Upper lobe of right lung (tissue), 1 donor: ENCODE data around the gene SLAMF1. TPM values are rescaled to one million over a fixed set of nuclear protein-coding genes. Genes with fewer than 3 reads are reported as not detected.

Source experiments
- ATAC-seq: fragments of 200-7000 bp; cut with Tn5 transposase; one replicate; pipeline ENCODE4 v1.9.1; 2020; ENCODE audit warnings: mild to moderate bottlenecking, moderate library complexity
- DNase-seq: peaks from one replicate; pipeline ENCODE4 v3.0.0-alpha.2; 2020
- H3K27ac ChIP-seq: fragments of 200-600 bp; one replicate; pipeline ENCODE4 v1.8.0; 2022
- H3K27me3 ChIP-seq: fragments of 200-600 bp; one replicate; pipeline ENCODE4 v1.8.0; 2022; ENCODE audit warnings: mild to moderate bottlenecking
- H3K36me3 ChIP-seq: fragments of 200-600 bp; one replicate; pipeline ENCODE4 v1.8.0; 2022
- H3K4me1 ChIP-seq: fragments of 200-600 bp; one replicate; pipeline ENCODE4 v1.8.0; 2022
- H3K4me3 ChIP-seq: fragments of 200-600 bp; one replicate; pipeline ENCODE4 v1.8.0; 2022; ENCODE audit warnings: mild to moderate bottlenecking
- H3K9me3 ChIP-seq: fragments of 200-600 bp; one replicate; pipeline ENCODE4 v1.8.0; 2022
- CTCF ChIP-seq: fragments of 200-600 bp; IDR thresholded peaks from one replicate; pipeline ENCODE4 v1.8.0; 2022; ENCODE audit warnings: antibody characterized with exemption
- intact Hi-C: fragments of 100-400 bp; cut with DNase I; formaldehyde crosslinking; loops from one replicate; pipeline ENCODE4 v1.11.0; 2022
- total RNA-seq: library from RNA; stranded (reverse); fragmentation: NEBNext Ultra II Directional; extraction: Animal tissue kit (Norgen Biotek cat#: 25700); gene quantifications from one replicate; pipeline ENCODE4 v1.2.1, GENCODE V29; 2021
- donor health status: DM: no; HTN: yes; CAD: no; lungs with severe emphysema.

The SLAMF1 gene
- total RNA-seq, 1 donor from 2014 or later: 1.6 TPM

GRCh38 chr1:160580221-160580812 lies 66.5 kb downstream of the SLAMF1 start:
- H3K9me3 ChIP-seq: no peaks in the 10 kb centered on the region

GRCh38 chr1:160579216-160579701 lies 67.6 kb downstream of the SLAMF1 start, which contains the start of gene CD84:
Gene CD84, minus strand, starts transcription at chr1:160579496. Its CDS starts 59 bp downstream, at chr1:160579437.
- intact Hi-C loops: no loop called here
- DNase-seq (no peak), ATAC-seq (peak; percentile 31)
- no peaks in the 10 kb centered on the region for H3K36me3 ChIP-seq
- H3K27ac ChIP-seq: peak within 1 kb of the TSS; percentile 81
- no peaks in the 10 kb centered on the region for H3K9me3 ChIP-seq
- TF ChIP-seq CTCF: no peak
- H3K4me1 ChIP-seq: peaks cover 6% of the 10 kb centered on the region
- H3K4me3 ChIP-seq: peak within 1 kb of the TSS; percentile 43
- no peaks in the 10 kb centered on the region for H3K27me3 ChIP-seq

More at GRCh38 chr1:160580221-160580812, 66.5 kb downstream of the SLAMF1 start:
- Histone ChIP-seq H3K4me1 (peaks cover 6% of the 10 kb centered on the region), H3K27ac (no peak overlapping the region), H3K36me3 (no peaks in the 10 kb centered on the region), H3K4me3 (no peak overlapping the region), H3K27me3 (no peaks in the 10 kb centered on the region)
- ATAC-seq (peak; percentile 51), DNase-seq (no peak)
- TF ChIP-seq CTCF: no peak
- intact Hi-C loops: no loop called here

- no peaks in the 10 kb centered on the region for H3K36me3 ChIP-seq
- no peaks in the 10 kb centered on the region for H3K27me3 ChIP-seq
- no peak for TF ChIP-seq CTCF
- DNase-seq: no peak
- peaks cover 7% of the 10 kb centered on the region for H3K4me1 ChIP-seq
- ATAC-seq: no peak
- intact Hi-C loops: no loop called here
- H3K9me3 ChIP-seq: no peaks in the 10 kb centered on the region
- peak overlapping the region; percentile 43 for H3K4me3 ChIP-seq
- H3K27ac ChIP-seq: peak overlapping the region; percentile 81
Measured at GRCh38 chr1:160578525-160579191, 68.2 kb downstream of the SLAMF1 start.

GRCh38 chr1:160578175-160578524 lies 68.7 kb downstream of the SLAMF1 start:
- Histone ChIP-seq H3K4me3 (peak overlapping the region; percentile 43), H3K9me3 (no peaks in the 10 kb centered on the region), H3K27me3 (no peaks in the 10 kb centered on the region), H3K4me1 (peaks cover 10% of the 10 kb centered on the region), H3K27ac (peak overlapping the region; percentile 81), H3K36me3 (no peaks in the 10 kb centered on the region)
- DNase-seq (no peak), ATAC-seq (no peak)
- TF ChIP-seq CTCF: no peak
- intact Hi-C loops: no loop called here

GRCh38 chr1:160577671-160578070 lies 69.2 kb downstream of the SLAMF1 start:
- TF ChIP-seq CTCF: no peak
- Histone ChIP-seq H3K4me3 (peak overlapping the region; percentile 43), H3K36me3 (no peaks in the 10 kb centered on the region), H3K27me3 (no peaks in the 10 kb centered on the region), H3K27ac (peak overlapping the region; percentile 81), H3K4me1 (peaks cover 10% of the 10 kb centered on the region), H3K9me3 (no peaks in the 10 kb centered on the region)
- intact Hi-C loops: no loop called here
- ATAC-seq (no peak), DNase-seq (no peak)
